ENCODE measurements around the gene PEX11G. TPM values are rescaled to one million over a fixed set of nuclear protein-coding genes. Genes with fewer than 3 reads are reported as not detected.

The PEX11G gene
- total and polyA plus RNA-seq, 2 experiments from 2014 or later: 2.2 TPM

- DNase-seq (ENCODE audit: low spot score) (no peak), ATAC-seq (no peak)
- Mint-ChIP-seq H3K27ac (no peak overlapping the region), H3K4me3 (no peak overlapping the region), H3K27me3 (ENCODE audit: insufficient read depth, low read depth, poor library complexity) (peaks cover 12% of the 10 kb centered on the region), H3K9me3 (no peaks in the 10 kb centered on the region), H3K4me1 (peaks cover 13% of the 10 kb centered on the region), H3K36me3 (ENCODE audit: low read depth) (peaks cover 3% of the 10 kb centered on the region; the same call in 1 of the 3 replicates)
- H3K36me3 ChIP-seq (ENCODE audit: insufficient read depth): no peaks in the 10 kb centered on the region
- H2AFZ ChIP-seq: no peak overlapping the region
- H3K27me3 ChIP-seq (ENCODE audit: insufficient read depth): no peaks in the 10 kb centered on the region
- no peak overlapping the region for H3K27ac ChIP-seq (ENCODE audit: low read depth)
- H3K4me3 ChIP-seq: no peak overlapping the region
- H3K4me1 ChIP-seq (ENCODE audit: insufficient read depth): peaks cover 12% of the 10 kb centered on the region
- no peak overlapping the region for H3K4me2 ChIP-seq
- H4K20me1 ChIP-seq (replicated peaks; ENCODE audit: insufficient read depth): no peaks in the 10 kb centered on the region
- TF ChIP-seq, protein P1, sequence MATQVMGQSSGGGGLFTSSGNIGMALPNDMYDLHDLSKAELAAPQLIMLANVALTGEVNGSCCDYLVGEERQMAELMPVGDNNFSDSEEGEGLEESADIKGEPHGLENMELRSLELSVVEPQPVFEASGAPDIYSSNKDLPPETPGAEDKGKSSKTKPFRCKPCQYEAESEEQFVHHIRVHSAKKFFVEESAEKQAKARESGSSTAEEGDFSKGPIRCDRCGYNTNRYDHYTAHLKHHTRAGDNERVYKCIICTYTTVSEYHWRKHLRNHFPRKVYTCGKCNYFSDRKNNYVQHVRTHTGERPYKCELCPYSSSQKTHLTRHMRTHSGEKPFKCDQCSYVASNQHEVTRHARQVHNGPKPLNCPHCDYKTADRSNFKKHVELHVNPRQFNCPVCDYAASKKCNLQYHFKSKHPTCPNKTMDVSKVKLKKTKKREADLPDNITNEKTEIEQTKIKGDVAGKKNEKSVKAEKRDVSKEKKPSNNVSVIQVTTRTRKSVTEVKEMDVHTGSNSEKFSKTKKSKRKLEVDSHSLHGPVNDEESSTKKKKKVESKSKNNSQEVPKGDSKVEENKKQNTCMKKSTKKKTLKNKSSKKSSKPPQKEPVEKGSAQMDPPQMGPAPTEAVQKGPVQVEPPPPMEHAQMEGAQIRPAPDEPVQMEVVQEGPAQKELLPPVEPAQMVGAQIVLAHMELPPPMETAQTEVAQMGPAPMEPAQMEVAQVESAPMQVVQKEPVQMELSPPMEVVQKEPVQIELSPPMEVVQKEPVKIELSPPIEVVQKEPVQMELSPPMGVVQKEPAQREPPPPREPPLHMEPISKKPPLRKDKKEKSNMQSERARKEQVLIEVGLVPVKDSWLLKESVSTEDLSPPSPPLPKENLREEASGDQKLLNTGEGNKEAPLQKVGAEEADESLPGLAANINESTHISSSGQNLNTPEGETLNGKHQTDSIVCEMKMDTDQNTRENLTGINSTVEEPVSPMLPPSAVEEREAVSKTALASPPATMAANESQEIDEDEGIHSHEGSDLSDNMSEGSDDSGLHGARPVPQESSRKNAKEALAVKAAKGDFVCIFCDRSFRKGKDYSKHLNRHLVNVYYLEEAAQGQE (IDR thresholded peaks at IDR 0.05; ENCODE audit: unreplicated experiment): no peak
- TF ChIP-seq JUNB (IDR thresholded peaks at IDR 0.05; ENCODE audit: unreplicated experiment) (no peak), EZH2 (IDR thresholded peaks at IDR 0.05; ENCODE audit: low read depth, unreplicated experiment) (no peak), STAT1 (IDR thresholded peaks at IDR 0.05; ENCODE audit: unreplicated experiment) (no peak), ZNF114 (CRISPR knock-in tag; IDR thresholded peaks at IDR 0.05) (no peak), POLR2AphosphoS5 (IDR thresholded peaks at IDR 0.05; ENCODE audit: low read depth) (no peak), EZH2phosphoT487 (IDR thresholded peaks at IDR 0.05; ENCODE audit: unreplicated experiment) (no peak), CREB1 (CRISPR knock-in tag; IDR thresholded peaks at IDR 0.05; ENCODE audit: low read depth) (no peak), ZNF331 (CRISPR knock-in tag; IDR thresholded peaks at IDR 0.05; ENCODE audit: low read depth) (no peak)
- TF ChIP-seq, protein P2, sequence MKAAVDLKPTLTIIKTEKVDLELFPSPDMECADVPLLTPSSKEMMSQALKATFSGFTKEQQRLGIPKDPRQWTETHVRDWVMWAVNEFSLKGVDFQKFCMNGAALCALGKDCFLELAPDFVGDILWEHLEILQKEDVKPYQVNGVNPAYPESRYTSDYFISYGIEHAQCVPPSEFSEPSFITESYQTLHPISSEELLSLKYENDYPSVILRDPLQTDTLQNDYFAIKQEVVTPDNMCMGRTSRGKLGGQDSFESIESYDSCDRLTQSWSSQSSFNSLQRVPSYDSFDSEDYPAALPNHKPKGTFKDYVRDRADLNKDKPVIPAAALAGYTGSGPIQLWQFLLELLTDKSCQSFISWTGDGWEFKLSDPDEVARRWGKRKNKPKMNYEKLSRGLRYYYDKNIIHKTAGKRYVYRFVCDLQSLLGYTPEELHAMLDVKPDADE (IDR thresholded peaks at IDR 0.05): no peak
- TF ChIP-seq, protein P3, sequence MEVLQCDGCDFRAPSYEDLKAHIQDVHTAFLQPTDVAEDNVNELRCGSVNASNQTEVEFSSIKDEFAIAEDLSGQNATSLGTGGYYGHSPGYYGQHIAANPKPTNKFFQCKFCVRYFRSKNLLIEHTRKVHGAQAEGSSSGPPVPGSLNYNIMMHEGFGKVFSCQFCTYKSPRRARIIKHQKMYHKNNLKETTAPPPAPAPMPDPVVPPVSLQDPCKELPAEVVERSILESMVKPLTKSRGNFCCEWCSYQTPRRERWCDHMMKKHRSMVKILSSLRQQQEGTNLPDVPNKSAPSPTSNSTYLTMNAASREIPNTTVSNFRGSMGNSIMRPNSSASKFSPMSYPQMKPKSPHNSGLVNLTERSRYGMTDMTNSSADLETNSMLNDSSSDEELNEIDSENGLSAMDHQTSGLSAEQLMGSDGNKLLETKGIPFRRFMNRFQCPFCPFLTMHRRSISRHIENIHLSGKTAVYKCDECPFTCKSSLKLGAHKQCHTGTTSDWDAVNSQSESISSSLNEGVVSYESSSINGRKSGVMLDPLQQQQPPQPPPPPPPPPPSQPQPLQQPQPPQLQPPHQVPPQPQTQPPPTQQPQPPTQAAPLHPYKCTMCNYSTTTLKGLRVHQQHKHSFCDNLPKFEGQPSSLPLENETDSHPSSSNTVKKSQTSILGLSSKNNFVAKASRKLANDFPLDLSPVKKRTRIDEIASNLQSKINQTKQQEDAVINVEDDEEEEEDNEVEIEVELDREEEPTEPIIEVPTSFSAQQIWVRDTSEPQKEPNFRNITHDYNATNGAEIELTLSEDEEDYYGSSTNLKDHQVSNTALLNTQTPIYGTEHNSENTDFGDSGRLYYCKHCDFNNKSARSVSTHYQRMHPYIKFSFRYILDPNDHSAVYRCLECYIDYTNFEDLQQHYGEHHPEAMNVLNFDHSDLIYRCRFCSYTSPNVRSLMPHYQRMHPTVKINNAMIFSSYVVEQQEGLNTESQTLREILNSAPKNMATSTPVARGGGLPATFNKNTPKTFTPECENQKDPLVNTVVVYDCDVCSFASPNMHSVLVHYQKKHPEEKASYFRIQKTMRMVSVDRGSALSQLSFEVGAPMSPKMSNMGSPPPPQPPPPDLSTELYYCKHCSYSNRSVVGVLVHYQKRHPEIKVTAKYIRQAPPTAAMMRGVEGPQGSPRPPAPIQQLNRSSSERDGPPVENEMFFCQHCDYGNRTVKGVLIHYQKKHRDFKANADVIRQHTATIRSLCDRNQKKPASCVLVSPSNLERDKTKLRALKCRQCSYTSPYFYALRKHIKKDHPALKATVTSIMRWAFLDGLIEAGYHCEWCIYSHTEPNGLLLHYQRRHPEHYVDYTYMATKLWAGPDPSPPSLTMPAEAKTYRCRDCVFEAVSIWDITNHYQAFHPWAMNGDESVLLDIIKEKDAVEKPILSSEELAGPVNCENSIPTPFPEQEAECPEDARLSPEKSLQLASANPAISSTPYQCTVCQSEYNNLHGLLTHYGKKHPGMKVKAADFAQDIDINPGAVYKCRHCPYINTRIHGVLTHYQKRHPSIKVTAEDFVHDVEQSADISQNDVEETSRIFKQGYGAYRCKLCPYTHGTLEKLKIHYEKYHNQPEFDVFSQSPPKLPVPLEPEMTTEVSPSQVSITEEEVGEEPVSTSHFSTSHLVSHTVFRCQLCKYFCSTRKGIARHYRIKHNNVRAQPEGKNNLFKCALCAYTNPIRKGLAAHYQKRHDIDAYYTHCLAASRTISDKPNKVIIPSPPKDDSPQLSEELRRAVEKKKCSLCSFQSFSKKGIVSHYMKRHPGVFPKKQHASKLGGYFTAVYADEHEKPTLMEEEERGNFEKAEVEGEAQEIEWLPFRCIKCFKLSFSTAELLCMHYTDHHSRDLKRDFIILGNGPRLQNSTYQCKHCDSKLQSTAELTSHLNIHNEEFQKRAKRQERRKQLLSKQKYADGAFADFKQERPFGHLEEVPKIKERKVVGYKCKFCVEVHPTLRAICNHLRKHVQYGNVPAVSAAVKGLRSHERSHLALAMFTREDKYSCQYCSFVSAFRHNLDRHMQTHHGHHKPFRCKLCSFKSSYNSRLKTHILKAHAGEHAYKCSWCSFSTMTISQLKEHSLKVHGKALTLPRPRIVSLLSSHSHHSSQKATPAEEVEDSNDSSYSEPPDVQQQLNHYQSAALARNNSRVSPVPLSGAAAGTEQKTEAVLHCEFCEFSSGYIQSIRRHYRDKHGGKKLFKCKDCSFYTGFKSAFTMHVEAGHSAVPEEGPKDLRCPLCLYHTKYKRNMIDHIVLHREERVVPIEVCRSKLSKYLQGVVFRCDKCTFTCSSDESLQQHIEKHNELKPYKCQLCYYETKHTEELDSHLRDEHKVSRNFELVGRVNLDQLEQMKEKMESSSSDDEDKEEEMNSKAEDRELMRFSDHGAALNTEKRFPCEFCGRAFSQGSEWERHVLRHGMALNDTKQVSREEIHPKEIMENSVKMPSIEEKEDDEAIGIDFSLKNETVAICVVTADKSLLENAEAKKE (CRISPR knock-in tag; IDR thresholded peaks at IDR 0.05): no peak
- TF ChIP-seq, protein P4, sequence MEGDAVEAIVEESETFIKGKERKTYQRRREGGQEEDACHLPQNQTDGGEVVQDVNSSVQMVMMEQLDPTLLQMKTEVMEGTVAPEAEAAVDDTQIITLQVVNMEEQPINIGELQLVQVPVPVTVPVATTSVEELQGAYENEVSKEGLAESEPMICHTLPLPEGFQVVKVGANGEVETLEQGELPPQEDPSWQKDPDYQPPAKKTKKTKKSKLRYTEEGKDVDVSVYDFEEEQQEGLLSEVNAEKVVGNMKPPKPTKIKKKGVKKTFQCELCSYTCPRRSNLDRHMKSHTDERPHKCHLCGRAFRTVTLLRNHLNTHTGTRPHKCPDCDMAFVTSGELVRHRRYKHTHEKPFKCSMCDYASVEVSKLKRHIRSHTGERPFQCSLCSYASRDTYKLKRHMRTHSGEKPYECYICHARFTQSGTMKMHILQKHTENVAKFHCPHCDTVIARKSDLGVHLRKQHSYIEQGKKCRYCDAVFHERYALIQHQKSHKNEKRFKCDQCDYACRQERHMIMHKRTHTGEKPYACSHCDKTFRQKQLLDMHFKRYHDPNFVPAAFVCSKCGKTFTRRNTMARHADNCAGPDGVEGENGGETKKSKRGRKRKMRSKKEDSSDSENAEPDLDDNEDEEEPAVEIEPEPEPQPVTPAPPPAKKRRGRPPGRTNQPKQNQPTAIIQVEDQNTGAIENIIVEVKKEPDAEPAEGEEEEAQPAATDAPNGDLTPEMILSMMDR (conservative IDR thresholded peaks at IDR 0.05; ENCODE audit: low read depth in 2 of 2): no peak
- no peaks in the 10 kb centered on the region for H3K9me2 ChIP-seq (ENCODE audit: insufficient read depth)
- H3F3A ChIP-seq (replicated peaks; ENCODE audit: low read depth): no peaks in the 10 kb centered on the region
- no peaks in the 10 kb centered on the region for H3K79me2 ChIP-seq (replicated peaks; ENCODE audit: insufficient read depth)
Measured at GRCh38 chr19:7478173-7478842, 10.5 kb downstream of the PEX11G start.

Data from GM23338 (cell line).